A549 treated with ZK216348 at 1 μM for 4 hours (cell line): Measurements from ENCODE around the gene WTAP. TPM values are rescaled to one million over a fixed set of nuclear protein-coding genes. Genes with fewer than 3 reads are reported as not detected.

ENCODE experiments used
- total RNA-seq: library from RNA; stranded (reverse); fragments of 200-300 nt; extraction: Qiagen RNA extraction; gene quantifications from 5 replicates; pipeline ENCODE4 v1.2.3, GENCODE V29; 2022; ENCODE audit warnings: low read depth

WTAP gene
- total RNA-seq: 54.7 to 81.7 TPM (median 66.3 TPM) in 5 replicates

DNA sequence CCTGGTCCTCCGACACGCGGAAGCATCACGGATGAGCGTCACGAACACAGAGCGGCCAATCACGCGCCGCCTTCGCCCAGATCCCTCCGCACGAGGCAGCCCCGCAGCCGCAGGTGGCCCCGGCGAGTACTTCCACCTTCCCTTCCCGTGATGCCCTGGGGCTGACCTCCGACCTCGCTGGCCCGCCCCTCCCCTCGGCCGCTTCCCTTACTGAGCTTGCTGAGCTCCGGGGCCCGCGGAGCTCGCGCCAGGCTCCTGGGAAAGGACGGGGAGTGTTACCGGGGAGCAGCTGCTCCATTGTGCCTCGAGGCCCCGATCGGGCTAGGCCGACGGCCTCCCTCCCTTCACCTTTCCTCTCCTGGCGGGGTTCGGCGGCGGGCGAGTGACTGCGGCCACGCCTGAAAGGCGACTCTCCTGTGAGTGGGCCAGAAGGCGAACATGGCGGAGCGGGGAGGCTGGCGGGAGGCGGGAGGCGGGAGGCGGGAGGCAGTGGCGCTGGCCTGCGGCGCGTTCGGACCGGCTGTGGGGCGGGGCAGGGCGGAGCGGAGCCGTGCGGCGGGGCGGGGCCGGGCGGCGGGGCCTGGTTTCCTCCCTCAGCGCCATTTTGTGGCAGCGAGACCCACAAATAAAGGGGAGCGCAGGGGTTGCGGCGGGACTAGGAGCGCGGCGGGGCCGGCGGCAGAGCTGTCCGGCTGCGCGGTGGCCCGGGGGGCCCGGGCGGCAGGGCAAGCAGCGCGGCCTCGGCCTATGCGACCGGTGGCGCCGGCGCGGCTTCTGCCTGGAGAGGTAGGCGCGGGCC is at the start of gene WTAP:
Gene WTAP (plus strand): TSS at position 589 of the 799 bp plus-strand sequence. CDS start 8,760 bp downstream, outside the sequence.

DNA sequence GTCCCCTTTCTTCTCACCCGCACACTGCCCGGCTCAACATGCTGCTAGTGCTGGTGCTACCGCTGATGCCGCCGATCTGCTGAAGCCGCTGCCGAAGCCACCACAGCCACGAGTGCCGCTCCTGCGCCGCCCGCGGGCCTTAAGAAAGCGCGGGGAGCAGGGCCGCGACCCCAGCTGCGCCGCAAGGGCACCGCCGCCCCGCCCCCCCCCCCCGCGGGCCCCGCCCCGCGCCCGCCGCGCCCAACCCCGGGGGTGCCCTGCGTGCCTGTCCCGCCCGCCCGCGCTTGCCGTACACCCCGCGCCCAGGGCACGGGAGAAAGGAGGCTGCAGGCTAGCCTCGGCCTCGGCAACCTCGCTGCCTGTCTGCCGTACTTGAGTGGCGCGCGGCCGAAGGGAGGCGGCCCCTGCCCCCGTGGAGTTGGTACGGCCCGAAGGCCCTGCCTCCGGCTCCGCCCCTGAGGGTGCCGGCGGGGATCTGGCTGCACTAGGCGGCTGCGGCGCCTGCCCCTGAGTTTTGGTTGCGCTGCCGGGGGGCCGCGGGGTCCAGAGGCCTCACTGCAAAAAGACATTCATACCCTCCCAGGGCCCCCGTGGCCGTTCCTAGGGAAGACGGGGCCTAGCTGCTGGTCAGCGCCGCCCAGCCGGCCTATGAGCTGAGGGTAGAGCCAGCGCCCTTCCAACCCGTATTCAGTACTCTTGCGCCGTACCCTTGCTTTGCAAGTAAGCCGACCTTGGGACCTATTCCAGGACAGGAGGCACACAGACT is 34.0 kb upstream of the WTAP start, which contains the start of gene SOD2:
Gene SOD2 (minus strand): TSS at position 114 of the 766 bp plus-strand sequence. CDS start 74 bp downstream, at position 40.

DNA sequence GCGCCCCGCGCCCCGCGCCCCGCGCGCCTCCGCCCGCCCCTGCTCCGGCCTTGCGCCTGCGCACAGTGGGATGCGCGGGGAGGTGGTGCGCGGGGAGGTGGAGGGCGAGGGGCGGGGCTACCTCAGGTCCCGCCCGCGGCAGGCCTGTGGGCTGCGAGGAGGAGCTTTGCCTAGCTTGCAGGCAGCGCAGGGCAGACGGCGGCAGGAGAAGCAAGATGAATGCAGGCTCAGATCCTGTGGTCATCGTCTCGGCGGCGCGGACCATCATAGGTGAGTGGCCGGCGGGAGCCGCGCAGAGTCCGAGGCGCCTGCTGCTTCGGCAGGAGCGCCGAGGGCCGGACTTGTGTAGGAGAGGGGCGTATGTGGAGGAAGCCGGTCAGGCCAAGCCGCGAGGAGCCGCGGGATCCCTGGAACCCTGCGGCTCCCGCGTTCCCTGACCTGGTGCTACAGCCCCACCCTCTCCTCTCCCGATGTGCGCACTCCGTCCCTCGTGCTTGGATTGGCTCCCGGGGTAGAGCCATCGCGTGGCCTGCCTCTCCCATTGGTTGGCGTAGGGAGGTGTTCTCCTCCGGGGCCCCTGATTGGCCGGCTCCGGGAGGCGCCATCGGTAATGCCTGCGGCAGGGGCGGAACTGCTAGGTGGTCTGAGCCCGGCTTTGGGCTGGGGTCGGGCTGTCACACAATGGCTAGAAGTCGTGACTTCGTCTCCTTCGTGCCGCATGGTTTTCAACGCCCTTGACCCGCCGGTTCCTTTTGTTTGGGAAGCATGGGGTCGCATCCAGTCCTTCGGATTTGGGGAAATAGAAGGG is 34.8 kb downstream of the WTAP start, which contains the start of gene ACAT2:
Gene ACAT2 (plus strand): TSS at position 173 of the 808 bp plus-strand sequence. CDS start 43 bp downstream, at position 216.

DNA sequence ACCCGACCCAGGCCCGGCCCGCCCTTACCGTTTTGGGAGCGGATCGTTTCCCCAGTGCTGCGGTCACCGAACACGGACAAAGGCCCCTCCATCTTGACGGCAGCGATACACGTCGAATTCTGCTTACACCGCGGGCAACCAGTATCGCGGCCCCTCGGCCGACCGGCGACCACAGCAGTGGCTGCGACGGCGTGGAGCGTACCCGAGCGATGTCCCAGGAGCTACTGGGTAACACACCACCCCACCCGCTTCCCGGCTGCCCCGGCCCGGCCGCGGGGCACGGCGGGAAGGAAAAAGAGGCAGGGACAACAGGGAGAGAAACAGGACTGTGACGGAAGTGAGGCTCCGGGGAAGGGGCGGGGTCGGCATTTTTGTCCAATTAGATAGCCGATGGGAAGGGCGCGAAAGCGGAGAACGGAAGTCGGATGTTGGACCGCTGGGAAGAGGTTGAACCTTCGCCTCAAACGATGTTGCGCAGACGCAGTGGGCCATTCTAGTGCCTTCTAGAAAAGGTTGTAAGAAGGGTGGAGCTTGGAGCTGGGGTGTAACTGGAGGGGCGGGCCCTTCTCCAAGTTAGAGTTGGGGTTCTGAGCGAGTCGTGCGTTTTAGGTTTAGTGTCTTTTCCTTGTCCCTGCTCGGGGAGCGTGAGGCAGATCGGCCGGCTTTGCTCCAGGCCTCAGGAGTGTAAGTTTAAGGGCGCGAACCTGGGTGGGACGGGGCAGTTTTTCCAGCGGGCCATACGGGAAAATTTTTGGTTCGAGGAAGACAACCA is 62.3 kb downstream of the WTAP start, which contains the start of gene TCP1:
Gene TCP1 (minus strand): TSS at position 226 of the 772 bp plus-strand sequence. CDS start 134 bp downstream, at position 92.

DNA sequence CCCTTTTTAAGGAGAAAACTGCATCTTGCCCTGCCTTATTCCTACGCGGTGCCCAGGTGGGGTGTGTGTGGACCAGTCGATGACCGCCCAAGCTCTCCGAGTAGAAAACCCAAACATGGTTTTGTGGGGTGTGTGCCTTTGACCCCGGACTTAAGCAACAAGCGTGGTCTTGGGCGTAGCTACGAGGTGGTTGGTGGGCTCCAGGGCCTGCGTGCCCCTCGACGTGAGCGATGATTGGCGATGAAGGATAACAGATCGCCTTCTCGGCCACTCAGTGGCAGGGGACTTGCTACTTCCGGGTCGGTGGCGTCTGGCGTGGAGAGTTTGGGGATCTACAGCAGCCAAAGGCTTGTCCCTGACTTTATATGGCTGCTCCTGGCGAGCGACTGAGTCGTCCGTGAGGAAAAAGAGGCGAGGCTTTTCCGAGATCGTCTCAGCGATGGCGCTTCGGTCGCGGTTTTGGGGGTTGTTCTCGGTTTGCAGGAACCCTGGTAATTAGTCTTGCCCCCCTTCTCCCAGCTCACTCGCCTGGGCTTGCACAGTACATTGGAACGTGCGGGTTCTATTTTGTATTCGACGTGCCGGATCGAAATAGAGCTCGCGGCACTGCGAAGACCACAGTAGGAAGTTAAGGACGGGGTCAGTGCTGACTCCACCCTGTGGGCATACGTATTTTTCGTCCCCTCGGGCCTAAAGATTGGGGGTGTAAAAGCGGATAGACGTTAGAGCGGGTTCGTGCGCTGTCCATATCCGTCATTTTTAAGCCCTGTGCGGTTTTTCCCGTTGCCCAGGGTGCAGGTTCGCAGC is 63.0 kb downstream of the WTAP start, which contains the start of gene MRPL18:
Gene MRPL18 (plus strand): TSS at position 319 of the 807 bp plus-strand sequence. CDS start 121 bp downstream, at position 440.

DNA sequence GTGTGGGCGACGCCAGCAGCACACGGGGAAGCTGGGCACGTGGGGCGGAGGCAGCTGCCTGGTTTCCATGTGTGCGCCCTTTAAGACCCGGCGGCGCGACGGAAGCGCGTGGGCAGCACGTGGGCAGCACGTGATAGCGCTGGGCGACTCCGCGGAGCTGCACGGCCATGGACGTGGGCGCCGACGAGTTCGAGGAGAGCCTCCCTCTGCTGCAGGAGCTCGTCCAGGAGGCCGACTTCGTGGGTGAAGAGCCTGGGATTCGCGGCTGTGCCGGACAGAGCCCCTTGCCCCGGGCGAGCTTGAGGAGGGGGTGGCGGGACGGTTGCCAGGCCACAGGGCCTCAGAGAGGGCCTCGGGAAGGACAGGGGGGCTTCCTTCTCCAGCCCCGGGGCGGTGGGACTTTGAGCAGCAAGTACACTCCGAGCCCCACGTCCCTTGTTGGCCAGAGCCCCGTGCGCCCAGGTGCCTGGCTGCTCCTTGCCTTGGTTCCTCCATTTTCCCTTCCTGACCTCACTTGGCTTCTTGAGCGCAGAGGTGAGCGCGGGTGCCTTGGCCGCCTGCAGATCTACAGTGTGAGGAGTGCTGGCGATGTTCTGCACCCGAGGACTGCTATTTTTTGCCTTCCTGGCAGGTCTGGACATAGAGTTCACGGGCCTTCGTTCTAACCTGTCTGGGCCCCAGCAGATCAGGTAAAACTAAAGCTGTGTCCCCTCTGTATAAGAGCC is 73.0 kb downstream of the WTAP start, which contains the start of gene PNLDC1:
Gene PNLDC1 (plus strand): TSS at position 136 of the 725 bp plus-strand sequence. CDS start 32 bp downstream, at position 168.

Other genes with a start within 250 kb of the WTAP start
- 140 to 206 TPM (median 176 TPM) in 5 replicates for gene SOD2, start 34.3 kb upstream of the WTAP start, total RNA-seq
- gene ACAT2, start 34.5 kb downstream of the WTAP start, total RNA-seq: 26.6 to 29.8 TPM (median 27.2 TPM) in 5 replicates
- 232 to 255 TPM (median 238 TPM) in 5 replicates for gene TCP1, start 62.1 kb downstream of the WTAP start, total RNA-seq
- 83.3 to 105 TPM (median 88.0 TPM) in 5 replicates for gene MRPL18, start 63.0 kb downstream of the WTAP start, total RNA-seq
- 0.14 to 0.17 TPM in 2 of 5 replicates, not detected in the others for gene PNLDC1, start 72.8 kb downstream of the WTAP start, total RNA-seq
- gene MAS1, start 163.5 kb downstream of the WTAP start, total RNA-seq: not detected in 5 replicates
- gene IGF2R, start 241.6 kb downstream of the WTAP start, total RNA-seq: 27.9 to 34.1 TPM (median 30.2 TPM) in 5 replicates